Left hindlimb (tissue), 1 donor: Measurements from ENCODE around the gene DMAP1.

ENCODE experiments used
- DNase-seq: peaks from one replicate; pipeline ENCODE4 v3.0.0-alpha.2; 2018

DMAP1 gene

DNA sequence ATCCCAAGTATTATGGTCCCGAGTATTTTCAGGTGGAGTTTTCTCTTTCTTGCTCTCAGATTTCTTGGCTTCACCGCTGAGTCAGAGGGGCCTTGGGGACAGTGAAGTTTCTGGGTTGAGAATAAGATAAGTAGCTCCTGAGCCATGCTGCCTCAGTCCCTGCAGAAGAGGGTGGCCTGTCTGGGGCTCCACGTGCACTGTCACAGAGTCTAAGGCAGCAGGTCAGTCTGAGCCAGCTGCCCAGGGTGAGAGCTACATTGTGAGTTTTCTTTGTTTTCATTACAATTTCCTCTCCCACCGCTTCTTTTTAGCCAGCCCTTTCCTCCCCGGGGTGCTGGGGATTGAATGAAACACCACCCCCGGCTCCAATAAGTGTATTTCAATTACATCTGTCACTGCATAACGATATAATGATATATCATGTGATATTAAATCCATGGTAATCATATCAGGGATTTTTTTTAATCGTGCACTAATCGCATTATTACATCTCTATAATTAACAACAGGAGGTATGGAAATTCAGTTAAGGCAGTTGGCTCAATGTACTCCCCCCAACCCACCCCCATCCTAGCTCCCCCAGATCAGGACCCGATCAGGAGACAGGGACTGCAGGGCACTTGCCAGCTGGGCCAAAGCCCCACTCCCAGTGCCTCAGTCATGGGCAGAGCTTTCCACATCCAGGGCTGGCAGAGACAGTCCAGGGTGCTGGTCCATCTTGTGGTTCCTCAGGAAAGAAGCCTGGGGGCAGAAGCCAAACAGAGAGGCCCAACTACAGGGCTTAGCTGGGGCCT lies 43.7 kb downstream of the DMAP1 start:
- DNase-seq = no peak

DNA sequence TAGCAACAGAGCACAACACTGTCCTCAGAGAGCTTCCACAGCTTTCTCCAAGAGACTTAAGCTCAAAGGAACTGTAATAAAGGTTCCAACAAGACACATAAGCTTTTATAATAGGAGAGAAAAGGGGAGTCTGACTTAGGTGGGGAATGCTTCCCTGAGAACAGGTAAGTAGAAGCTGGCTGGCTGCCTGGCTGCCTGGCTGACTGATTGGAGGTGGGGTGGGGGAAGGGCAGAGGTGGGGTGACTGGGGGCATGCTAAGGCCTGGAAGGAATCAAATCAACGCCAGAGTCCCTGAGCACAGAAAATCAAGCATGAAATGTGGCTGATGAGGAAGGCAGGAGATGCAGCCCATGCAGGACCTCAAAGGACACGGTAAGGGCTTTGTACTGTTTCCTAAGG lies 45.8 kb downstream of the DMAP1 start:
- DNase-seq = no peak

- DNase-seq = no peak
These were observed 47.5 kb downstream of the DMAP1 start for GRCh38 chr1:44260792-44261170.

DNA sequence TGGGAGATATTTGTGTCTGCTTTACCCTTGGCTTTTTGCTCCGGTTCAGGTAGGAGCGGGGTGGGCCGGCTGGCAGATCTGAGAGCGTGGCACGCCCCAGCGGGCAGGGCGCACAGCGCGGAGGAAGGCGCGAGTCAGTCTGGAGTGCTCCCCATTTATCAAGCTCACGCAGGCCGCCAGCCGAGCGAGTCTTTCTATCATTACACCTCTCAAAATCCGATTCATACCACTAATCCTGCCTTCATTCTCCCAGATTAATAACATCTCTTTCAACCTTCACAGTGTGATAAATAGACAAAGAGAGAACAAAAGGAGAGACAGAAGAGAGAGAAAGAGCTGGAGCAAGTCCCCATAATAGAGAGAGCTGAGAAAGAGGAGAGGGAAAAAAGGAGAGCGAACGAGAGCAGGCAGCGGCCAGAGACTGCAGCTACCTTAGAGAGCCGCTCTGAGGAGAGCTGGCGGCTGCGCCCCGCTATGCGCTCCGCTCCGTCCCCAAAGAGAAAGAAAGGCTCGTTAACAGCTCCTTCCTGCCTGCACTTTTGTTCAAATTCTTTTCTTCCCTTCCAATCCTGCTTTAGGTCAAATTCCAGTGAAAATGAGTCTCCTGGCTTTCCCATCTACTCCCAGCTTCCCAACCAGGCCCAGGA lies 48.0 kb downstream of the DMAP1 start:
- DNase-seq = no peak

- no peak for DNase-seq
These were observed 48.7 kb downstream of the DMAP1 start for GRCh38 chr1:44261962-44262361.

DNA sequence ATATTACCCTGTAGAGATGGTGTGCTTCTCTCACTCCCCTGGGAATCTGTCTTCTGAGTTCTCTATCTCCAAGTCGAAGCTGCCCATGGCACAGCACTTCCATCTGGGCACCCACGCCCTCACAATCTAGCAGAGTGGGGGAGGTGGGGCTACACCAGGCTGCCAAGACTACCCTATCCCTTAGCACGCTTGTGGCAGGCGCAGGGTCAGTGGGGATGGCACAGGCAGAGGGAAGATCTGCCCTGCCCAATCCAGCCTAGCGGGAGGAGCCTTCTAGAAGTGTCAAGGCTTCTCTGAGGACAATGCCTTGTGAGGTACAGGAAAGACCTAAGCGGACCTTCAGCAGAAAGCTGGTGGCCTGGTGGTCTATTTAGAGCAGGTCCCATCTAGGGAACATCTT lies 49.1 kb downstream of the DMAP1 start:
- no peak for DNase-seq

DNA sequence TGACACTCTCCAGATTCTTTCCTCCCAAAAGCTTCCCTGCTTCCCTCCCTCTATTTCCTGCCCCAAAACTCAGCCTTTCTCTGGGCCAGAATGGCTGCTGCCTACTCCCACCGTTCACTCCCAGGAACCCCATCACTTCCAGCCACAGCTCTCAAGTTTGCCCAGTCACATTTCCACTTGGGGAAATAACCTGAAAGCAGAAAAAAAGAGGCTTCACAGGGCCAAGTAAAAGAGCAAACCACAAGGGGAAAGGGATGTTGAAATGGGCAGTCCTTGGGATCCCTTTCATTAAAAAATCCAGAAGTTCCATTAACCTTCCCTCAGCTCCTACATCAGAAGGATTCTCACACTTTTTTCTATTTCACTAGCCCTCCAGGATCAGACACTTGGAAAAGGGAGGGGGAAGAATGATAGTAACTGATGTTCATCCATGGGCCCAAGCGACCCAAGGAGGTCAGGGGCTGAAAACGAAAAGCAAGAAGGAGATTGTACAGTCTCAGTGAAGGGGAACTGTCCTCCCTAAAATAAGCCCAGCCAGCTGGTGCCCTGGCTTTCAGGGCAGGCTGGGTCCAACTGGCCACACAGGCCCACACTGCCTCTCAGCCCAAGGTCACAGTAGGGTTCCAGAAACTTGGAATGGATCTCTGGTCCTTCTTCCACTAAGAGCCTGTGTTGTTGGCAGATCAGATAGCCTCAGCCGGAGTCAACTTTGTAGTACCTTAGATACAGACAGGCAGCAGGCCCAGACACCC lies 49.7 kb downstream of the DMAP1 start:
- DNase-seq = no peak

DNA sequence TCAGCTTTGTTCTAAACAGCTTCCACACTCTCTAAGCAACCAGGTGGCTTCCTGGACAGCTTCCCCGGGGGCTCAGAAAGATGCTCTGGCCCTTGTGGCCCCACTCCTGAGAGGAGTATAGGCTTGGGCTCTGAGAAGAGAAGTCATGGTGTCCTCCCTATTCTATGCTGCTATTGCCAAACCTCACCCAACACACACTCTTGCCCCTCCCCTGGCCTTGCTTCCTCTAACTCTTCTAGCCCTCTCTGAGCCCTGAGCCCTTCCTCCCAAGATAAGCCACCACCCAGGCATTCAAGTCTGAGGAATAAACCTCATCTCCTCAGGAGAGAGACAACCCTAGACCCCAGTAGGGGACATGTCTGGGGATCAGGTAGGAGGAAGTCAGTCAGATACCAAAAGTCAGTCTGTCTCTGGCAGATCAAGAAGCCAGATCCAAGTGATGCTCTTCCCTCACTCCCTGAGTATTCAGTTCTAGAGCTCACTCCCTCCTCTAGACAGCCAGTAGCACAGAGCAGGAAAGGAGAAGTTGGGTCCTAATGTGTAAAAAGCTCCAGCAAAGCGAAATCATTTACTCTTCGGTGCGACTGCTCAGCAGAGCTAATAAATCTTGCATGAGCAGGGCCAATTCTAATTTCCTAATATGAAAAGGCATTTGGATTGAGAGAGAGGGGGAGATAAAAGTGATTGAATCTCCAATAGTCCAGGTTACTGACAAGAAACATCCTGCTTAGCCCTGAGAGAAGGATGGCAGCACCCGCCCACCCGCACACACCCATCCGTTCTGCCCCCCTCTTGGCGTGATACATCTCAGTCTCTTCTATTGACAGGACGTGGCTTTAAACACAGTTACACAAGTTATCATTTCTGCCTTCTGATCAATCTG lies 50.5 kb downstream of the DMAP1 start:
- no peak for DNase-seq

GRCh38 chr1:44264451-44264771 lies 51.1 kb downstream of the DMAP1 start:
- DNase-seq = no peak

GRCh38 chr1:44265656-44266358 lies 52.5 kb downstream of the DMAP1 start:
- no peak for DNase-seq

DNA sequence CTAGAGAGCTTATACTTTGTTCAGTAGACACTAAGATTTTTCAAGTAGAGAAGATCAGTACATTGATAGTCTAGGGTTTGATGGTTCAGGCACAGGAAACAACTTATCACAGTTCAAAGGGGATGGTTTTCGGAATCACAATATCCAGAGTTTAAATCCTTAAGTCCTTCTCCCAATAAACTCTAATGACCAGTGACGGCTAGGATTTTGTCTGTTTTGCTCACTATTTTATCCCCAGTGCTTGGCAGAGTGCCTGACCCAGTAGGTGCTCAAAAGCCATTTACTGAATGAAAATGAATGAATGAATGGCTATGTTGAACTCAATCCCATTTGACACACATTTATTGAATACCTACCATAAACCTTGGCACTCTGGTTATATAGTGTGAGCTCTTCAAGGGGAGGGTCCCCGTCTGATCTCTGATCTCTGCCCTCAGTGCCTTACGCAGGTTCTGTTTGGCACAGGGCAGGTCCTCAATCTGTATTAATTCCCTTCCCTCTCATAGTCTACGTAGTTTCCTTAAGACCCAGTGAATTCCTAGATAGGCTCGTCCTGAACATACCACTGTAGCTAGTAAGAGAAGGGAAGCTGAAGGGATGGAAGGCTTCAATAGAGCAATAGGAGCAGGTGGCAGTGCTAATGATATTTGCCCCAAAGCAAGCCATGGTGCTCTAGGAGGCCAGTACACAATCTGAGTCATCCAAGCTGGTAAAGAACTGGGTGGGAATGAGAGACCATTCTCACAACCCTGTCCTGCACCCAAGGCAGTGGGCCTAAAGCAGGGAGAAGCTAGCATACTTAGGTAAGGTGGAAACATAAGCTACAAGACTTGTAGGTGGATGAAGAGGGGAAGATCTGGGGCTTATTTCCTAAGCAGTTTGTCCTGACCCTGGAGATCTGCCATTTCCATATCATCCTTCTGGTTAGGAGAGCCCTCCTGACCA lies 53.4 kb downstream of the DMAP1 start:
- DNase-seq = no peak

GRCh38 chr1:44267438-44267837 lies 54.2 kb downstream of the DMAP1 start:
- no peak for DNase-seq

- no peak for DNase-seq
These were observed 54.8 kb downstream of the DMAP1 start for GRCh38 chr1:44268054-44268453.
